ENCODE data around the gene CCDC157. TPM values are rescaled to one million over a fixed set of nuclear protein-coding genes. Genes with fewer than 3 reads are reported as not detected.
A peak's percentile ranks its signal among the peaks of the same experiment; 100 is the strongest.

CCDC157 gene
- total RNA-seq, 1 donor from 2014 or later: 1.3 TPM

DNA sequence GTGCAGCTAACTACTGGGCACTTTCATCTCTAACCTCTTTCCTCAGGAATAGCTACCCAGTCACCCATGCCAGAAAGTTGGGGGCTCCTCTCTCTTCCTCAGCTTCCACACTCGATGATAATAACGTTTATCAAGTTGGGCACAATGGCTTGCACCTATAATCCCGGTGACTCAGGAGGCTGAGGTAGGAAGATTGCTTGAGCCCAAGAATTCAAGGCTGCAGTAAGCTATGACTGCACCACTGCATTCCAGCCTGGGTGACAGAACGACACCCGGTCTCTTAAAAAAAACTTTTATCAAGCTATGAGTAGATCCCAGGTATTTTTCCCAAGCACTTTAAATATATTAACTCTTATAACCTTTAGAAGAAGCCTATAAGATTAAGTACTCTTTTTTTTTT, 2.2 kb upstream of the CCDC157 start:
- DNase-seq (ENCODE audit: low read depth in 2 of 2): no peak

DNA sequence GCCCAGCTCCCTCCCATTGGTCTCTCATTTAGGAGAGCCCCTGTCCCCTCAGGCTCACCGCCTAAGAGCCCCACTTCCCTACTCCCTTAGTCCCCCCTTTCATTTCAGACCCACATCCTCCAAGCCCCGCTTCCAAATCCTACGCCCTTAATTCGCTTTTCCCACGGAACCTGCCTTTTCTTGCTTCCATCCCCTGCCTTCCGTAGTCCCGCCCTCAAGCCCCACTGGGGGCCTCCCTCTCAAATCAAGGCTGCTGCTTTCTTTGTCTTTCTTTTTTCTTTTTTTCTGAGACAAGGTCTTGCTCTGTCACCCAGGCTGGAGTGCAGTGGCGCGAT, 396 bp downstream of the CCDC157 start:
- DNase-seq (ENCODE audit: low read depth in 2 of 2): no peak

DNA sequence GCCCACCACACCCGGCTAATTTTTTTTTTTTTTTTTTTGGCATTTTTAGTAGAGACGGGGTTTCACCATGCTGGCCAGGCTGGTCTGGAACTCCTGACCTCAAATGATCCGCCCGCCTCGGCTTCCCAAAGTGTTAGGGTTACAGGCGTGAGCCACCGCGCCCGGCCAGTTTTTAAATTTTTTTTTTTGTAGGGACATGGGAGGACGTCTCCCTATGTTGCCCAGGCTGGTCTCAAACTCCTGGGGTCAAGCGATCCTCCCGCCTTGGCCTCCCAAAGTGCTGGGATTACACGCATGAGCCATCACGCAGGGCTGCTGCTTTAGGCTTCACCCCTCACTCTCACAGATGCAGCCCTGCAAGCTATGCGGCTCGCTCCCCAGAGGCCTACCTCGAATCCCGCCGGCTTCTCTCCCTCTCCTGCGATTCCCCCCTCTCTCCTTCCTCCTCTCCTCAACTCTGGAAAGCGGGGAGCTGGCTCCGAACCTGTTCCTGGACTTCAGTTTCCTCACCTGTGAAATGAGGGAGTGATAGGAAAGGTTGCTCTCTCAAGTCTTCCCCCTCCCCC, 926 bp downstream of the CCDC157 start:
- no peak for DNase-seq (ENCODE audit: low read depth in 2 of 2)

DNA sequence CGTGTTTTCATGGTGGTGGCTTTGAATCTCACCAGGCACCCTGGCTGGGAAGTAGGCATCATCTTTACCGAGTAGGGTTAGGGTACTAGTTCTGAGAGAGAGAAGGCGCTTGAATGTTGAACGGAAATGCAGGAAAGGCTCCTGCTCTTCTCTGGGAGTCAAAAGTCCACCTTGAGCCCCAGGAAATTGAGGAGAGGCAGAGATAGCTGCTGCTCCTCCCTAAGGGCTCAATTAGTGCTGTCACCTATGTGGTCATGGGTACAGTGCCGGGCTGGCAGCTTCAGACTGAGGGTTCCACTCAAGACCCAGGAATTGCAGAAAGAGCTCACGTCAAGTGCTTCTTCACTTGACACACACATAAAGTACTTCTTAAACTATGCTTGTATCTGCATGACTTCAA, 1.7 kb downstream of the CCDC157 start:
- DNase-seq (ENCODE audit: low read depth in 2 of 2): no peak

DNA sequence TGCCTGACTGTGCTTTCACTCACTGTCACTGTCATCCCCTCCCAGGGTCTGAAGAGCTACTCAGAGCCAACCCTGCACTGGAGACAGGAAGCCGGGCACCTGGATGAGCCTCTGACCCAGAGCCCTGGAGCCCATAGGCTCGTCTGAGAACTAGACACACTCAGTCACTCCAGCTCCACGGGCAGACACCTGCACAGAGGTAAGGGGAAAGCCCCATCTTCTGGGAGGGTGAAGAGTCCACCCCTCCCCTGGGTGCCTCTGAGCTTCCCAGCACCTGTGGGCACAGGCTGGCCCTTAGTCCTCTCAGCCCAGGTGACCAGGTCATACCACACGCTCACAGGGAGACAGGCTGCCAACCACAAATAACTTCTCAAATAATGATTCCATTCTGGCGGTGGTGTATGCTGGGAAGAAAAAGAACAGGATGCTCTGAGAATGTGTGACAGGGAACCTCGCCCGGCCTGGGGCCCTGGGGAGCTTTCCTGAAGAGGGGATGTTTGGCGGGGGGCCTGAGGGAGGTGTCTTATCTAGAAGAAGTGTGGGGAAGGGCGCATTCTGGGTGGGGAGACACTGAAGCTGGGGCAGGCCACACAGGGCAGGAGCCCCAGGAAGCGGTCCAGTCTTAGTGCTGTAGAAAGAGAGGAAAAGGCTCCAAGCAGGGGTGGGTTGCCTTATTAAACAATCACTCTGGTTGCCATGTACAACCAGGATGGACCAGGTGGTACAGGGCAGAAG, 5.3 kb downstream of the CCDC157 start:
- DNase-seq (ENCODE audit: low read depth in 2 of 2): no peak

DNA sequence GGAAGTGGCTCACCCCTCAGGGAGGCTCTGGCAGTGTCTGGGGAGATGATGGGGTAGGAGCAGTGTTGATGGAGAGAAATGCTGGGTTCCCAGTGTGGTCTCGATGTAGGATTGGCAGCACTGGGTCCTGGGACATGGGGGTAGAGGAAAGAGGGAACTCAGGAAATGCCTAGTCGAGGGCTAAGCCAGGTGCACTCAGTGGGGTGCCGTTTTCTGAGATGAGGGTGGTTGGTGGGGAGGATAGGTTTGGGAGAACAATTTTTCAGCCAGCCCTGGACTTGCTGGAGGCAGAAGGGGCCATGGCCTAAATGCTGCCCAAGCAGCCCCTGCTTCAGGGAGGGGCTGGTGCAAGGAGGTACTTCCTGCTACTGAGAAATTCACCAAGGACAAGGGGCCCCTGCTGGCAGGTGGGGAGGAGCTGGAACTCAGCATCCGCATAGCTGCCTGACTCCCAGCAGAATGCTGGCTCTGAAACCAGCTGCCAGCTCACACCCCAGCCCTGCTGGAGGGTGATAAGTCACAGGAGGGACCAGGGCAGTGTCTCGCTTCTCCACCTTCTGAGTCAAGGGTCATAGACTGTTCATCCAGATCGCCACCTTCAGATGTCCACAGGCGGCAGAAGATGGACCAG, 6.0 kb downstream of the CCDC157 start:
- DNase-seq (ENCODE audit: low read depth in 2 of 2): no peak

DNA sequence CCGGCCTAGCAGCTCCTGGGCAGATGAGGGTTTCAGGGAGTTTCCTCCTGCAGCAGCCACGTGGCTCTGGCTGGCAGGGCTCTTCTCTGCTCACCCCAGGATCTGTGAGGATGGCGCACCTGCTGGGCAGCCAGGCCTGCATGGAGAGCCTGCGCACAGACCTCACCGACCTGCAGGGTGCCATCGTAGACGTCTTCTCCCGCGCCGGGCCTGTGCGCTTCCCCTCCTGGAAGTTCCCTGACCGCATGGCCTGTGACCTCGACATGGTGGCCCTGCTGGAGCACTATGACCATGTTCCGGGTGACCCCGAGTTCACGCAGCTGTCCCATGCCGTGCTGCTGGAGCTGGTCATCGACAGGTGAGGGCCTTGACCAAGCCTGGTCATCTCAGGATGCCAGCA, 9.1 kb downstream of the CCDC157 start:
- no peak for DNase-seq (ENCODE audit: low read depth in 2 of 2)

DNA sequence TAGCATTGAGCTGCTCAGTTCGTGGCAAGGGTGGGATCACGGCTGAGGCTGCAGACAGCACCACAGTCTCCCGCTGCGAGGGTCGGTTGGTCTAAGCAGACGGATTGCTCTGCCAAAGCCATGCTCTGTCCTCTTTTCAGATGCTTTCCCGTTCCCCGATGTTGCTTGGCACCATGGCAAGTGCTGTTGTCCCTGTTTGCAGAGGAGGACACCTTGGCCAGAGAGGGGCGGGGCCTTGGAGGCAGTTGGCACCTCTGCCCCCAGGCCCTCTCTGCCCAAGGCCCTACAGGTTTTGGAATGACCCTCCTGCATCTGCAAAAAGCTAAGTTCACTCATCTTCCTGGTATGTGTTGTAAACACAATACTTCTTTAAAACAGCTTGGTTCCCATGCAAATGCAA, 11.6 kb downstream of the CCDC157 start:
- no peak for DNase-seq (ENCODE audit: low read depth in 2 of 2)

DNA sequence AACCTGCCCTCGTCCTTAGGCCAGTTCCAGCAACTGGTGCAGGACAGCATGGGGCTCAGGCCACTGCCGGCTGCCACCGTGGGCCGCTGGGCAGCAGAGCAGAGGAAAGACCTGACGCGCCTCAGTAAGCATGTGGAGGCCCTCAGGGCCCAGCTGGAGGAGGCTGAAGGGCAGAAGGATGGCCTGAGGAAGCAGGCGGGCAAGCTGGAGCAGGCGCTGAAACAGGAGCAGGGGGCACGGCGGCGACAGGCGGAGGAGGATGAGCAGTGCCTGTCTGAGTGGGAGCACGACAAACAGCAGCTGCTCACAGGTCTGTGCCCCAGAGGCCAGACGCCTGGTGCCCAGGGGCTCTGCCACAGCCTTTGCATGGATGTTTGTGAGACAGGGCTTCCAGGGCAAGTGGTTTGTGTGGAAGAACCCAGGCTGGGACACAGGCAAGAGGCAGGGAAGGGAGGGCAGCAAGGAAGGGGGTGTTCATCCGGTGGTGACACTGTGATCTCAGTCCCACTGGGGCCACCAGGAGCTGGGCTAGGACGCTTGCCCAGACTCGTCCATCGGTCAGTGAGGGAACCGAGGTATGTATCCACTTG, 13.9 kb downstream of the CCDC157 start:
- DNase-seq (ENCODE audit: low read depth in 2 of 2): no peak

DNA sequence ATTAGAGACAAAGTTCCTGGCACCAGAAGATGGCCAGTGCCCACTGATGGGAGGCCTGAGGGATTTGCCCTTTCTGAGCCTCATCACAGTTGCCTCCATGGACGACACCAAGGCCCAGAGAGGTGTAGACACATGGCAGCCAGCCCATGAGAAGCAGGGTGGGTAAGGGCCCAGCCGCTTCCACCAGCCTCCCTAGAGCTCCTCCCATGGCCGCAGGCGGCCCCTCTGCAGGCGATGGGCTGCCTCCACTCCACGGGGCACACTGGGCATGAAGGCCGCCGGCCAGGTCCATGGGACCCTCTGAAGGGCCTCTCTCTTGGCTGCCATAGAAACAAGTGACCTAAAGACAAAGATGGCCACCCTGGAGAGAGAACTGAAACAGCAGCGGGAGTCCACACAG, 14.5 kb downstream of the CCDC157 start:
- no peak for DNase-seq (ENCODE audit: low read depth in 2 of 2)

DNA sequence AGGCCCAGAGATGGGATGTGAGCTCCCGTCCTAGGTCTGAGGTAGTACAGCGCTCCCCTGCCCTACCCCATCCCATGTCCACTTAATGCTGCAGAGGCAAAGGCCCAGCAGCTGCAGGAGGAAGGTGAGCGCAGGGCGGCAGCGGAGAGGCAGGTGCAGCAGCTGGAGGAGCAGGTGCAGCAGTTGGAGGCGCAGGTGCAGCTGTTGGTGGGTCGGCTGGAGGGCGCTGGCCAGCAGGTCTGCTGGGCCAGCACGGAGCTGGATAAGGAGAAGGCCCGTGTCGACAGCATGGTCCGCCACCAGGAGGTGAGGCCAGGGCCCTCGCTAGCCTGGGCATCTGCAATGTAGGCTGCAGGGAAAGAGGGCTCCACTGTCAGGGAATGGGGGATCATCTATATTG, 15.2 kb downstream of the CCDC157 start:
- DNase-seq (ENCODE audit: low read depth in 2 of 2): no peak

DNA sequence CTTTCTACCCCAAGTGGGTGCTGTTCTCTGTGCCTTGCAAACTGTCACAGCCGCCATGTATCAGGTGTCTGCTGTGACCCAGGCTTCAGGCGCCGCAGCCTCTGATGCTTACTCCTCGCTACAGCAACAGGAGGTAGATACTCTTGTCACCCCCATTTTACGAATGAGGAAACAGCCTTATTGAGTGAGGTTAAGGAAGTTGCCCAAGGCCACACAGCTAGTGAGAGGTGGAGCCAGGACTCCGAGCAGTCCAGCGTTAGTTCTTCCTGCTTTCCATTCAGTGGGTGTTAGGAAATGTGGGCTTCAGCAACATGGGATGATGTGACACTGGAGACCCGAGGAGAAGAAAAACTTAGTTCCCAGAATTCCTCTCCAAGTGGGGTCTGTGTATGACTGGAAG, 16.1 kb downstream of the CCDC157 start:
- DNase-seq (ENCODE audit: low read depth in 2 of 2): no peak

DNA sequence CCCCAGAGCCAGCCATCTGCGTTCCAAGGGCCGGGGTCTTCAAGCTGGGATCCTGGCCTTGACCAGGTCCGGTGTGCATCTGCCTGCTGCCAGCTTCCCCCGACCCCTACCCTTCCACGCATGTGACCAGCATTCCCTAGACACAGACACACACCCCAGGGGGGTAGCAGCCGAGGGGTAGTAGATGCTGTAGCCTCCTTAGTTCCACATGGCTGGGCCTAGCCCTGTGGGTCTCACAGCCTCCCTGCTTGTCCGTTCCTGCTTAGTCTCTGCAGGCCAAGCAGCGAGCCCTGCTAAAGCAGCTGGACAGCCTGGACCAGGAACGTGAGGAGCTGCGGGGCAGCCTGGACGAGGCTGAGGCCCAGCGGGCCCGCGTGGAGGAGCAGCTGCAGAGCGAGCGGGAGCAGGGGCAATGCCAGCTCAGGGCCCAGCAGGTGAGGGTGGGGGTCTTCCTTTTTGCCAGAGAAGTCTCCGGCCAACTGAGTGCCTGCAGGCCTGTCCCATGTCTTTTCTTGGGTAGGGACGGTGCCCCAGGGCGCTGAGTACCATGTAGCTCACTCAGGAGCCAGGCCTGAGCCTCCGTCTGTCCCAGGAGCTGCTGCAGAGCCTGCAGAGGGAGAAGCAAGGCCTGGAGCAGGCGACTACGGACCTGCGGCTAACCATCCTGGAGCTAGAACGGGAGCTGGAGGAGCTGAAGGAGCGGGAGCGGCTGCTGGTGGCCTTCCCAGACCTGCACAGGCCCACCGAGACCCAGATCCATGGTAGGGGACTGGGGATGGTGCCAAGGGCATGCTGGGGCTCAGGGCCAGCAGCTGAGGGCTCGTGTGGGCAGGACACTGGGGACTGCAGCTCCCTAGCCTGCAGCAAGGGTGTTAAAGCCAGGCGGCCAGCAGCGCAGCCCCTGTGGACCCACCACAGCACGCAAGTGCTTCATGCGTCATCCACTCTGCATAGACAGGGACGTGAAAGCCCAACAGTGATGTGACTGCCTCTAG, 16.8 kb downstream of the CCDC157 start:
- DNase-seq (ENCODE audit: low read depth in 2 of 2): no peak

DNA sequence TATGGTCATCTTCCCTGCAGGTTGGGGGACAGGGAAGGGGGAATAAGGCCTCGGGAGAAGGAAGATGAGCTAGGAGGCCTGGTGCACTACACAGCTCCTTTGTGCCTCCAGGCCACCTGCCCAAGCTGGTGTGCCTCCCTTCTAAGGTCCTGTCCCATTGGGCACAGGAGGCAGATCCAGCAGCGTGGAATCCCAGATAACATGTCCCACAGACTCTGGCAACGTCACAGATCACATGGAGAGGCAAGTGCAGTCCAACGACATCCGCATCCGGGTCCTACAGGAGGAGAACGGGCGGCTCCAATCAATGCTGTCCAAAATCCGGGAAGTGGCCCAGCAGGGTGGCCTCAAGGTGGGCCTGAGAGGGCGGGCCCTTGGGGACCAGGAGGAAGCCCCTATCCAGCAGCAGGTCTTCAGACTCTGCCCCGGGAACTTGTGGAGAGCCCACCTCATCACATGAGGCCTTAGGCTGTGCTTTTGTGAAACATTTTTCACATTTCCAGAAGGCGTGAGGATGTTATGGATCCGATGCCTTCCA, 18.6 kb downstream of the CCDC157 start:
- DNase-seq (ENCODE audit: low read depth in 2 of 2): no peak

DNA sequence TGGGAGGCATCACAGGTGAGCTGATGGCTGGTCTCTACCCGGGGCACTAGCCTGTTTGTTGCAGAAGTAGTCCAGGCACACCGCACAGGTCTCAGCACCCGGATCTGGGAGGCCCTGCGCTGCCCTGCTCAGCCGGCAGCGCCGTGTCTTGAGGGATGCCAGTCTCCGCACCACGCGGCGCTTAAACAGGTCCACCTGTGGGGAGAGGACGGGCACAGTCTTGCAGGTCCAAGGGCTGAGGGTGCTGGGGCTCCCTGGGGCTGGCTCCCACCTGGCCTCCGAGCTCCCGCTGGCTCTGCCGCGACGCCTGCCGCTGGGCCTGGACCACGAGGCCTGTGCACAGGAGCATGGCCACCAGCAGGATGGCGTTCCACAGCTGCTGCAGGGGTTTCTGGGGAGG, 23.2 kb downstream of the CCDC157 start:
- DNase-seq (ENCODE audit: low read depth in 2 of 2): no peak

DNA sequence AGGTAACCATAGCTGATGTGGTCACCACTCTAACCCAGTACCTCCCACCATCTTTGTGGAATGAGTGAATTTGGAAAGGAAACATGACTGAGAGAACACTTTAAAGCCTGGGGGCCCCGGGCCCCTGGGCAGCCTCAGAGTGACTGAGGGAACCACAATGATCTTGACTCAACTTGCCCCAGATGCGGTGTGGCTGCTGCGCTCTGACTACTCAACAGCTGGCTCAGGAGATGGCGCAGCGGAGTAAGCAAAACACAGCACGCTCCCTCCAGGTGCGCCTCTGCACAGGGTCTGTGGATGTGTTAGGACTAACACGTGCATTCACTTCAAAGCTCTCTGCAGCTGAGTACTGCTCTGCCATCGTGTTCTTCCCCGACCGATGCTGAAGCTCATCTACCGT, 24.5 kb downstream of the CCDC157 start:
- DNase-seq (ENCODE audit: low read depth in 2 of 2): no peak

DNA sequence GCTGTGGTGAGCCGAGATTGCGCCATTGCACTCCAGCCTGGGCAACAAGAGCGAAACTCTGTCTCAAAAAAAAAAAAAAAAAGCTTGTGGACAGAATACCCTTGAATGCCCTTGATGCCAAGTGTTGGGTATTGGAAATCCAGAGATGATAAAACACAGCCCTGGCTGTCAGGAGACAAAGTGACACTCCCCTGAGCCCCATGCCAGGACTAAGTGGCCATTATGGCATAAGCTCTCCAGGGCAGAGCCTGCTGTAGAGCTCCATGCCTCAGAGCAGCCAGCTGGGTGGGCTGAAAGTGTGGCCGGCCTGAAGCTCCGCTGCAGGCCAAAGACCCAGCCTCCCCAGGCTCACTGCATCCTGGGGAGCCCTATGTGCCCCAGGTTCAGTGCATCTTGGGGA, 25.5 kb downstream of the CCDC157 start:
- DNase-seq (ENCODE audit: low read depth in 2 of 2): no peak

DNA sequence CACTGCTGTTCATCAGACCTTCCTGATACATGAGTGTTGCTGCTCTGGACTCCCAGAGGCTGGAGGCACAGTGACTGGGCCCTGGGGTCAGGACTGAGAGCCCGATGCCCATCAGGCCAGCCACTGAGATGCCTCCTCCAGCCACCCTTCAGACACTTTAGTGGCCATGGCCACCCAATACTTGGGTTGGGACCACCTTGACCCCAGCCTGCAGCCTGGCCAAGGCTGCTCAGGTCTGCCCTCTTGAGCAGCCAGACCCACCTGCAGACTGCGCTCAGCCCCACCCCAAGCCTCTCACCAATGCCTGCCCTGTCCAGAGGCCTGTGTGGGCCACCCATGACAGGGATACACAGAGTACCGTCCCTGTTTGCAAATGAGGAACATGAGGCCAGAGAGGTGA, 26.3 kb downstream of the CCDC157 start:
- no peak for DNase-seq (ENCODE audit: low read depth in 2 of 2)

DNA sequence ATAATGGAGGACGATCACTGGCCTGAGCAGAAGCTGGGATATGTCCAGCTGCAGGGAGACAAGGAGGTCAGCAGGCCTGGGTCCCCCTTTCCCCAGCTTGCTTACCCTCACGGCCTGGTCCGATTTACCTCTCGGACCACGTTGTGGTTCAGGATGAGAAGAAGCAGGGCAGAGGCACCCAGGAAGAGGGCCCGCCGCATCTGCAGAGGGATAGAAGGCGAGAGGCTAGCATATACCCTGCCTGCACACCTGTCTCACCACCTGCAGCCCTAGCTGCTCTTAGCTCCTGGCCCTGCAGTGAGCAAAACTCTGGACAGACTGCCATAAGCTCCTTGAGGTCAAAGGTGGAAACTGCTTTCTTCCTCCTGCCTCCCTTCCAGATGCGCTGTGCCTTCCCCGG, 29.1 kb downstream of the CCDC157 start:
- DNase-seq (ENCODE audit: low read depth in 2 of 2): no peak

DNA sequence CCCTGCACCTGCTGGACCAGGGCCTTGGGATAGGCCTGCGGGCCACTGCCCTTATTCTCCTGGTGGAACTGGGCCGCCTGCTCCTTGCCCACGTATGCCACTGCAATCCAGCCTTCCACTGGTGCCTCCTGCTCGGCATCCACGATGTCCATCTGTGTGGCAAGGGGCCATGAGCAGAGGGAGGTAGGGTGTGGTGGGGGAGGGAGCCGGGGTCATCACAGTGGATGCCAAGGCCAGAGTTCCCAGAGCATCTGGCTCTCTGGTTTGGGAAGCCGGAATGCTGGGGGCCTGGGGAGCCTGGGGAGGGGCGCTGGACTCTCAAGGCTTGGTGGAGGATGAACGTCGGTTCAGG, 29.8 kb downstream of the CCDC157 start:
- no peak for DNase-seq (ENCODE audit: low read depth in 2 of 2)

DNA sequence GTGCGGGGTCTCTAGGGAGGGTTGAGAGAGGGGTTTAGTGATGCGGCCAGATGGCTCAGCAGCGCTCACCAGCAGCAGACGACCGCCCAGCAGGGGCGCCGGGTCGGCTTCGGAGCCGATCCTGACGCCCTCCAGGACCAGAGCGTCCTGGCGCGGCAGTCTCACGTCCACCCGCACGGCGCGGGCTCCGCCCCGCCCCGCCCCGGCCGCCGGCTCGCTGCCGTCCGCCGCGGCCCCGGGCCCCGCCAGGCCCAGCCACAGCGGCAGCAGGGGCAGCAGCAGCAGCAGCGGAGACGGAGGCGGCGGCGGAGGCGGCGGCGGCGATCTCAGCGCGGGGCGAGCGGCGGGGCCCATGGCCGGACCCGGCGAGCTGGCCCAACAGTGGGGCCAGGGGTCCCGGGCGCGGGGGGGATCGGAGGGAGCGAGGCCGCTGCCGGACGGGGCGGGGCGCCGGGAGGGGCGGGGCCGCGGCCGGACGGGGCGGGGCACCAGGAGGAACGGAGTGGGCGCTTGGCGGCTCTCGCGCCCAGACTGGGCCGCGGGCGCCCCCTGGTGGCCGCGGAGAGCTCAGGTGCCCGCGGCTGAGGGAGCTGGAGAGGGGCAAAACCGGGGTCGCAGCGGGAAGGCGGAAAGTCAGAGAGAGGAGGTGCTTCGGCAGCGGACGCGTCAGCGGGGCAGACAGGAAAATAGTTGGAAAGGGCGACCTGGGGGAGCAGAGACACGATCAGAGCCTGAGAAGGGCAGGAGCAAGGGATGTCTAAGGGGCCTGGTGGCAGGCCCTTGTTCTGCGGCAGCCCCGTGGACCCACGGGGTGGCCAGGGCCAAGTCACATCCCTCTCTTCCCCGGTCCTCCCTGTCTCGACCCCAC, 30.4 kb downstream of the CCDC157 start, which contains the start of gene RNF215:
RNF215 (minus strand) TSS at position 452 of the 868 bp plus-strand sequence; CDS start at position 354, 98 bp downstream.
- DNase-seq (ENCODE audit: low read depth in 2 of 2): peak; percentile 34 to 79
